ENCODE measurements around the gene CDH1. TPM values are rescaled to one million over a fixed set of nuclear protein-coding genes. Genes with fewer than 3 reads are reported as not detected.

The CDH1 gene
- total RNA-seq, 1 experiment from 2014 or later: 328 TPM

- Mint-ChIP-seq H3K27ac (ENCODE audit: unreplicated experiment) (peak overlapping the region; percentile 94), H3K4me3 (ENCODE audit: low read depth, unreplicated experiment) (peak overlapping the region; percentile 54), H3K36me3 (ENCODE audit: insufficient read depth, unreplicated experiment) (peaks cover 77% of the 10 kb centered on the region), H3K9me3 (ENCODE audit: low read depth, unreplicated experiment) (no peaks in the 10 kb centered on the region), H3K27me3 (ENCODE audit: unreplicated experiment) (no peaks in the 10 kb centered on the region), H3K4me1 (ENCODE audit: low read depth, unreplicated experiment) (peaks cover 81% of the 10 kb centered on the region)
- peak; percentile 95 for DNase-seq
- TF ChIP-seq CTCF (IDR thresholded peaks at IDR 0.05; ENCODE audit: unreplicated experiment): no peak
- BruUV-seq (replicated peaks): no TSS peak
- intact Hi-C loops (cut with micrococcal nuclease; ENCODE audit: unreplicated experiment): loop anchor here (1.0 to 2.0 kb wide), 3 partner anchors 16 to 48 kb away; no protein-coding TSS in a partner anchor
- CTCF ChIA-PET: interaction anchor here (0.9 to 2.3 kb wide), 4 partner anchors 11 to 37 kb away, joined by 3 to 18 read pairs (median 5); no protein-coding TSS in a partner anchor
These were observed 19.3 kb downstream of the CDH1 start for GRCh38 chr16:68756239-68756915.

- H3K27me3 Mint-ChIP-seq (ENCODE audit: unreplicated experiment): no peaks in the 10 kb centered on the region
- CTCF ChIA-PET: interaction anchor here (0.7 to 2.3 kb wide), 4 partner anchors 17 to 216 kb away, joined by 3 to 18 read pairs (median 4); no protein-coding TSS in a partner anchor
- peaks cover 75% of the 10 kb centered on the region for H3K36me3 Mint-ChIP-seq (ENCODE audit: insufficient read depth, unreplicated experiment)
- intact Hi-C loops (cut with micrococcal nuclease; ENCODE audit: unreplicated experiment): loop anchor here (2.0 kb wide), 1 partner anchor 17 kb away; no protein-coding TSS in a partner anchor
- no peak for TF ChIP-seq CTCF (IDR thresholded peaks at IDR 0.05; ENCODE audit: unreplicated experiment)
- H3K4me1 Mint-ChIP-seq (ENCODE audit: low read depth, unreplicated experiment): peaks cover 81% of the 10 kb centered on the region
- peak overlapping the region; percentile 94 for H3K27ac Mint-ChIP-seq (ENCODE audit: unreplicated experiment)
- H3K4me3 Mint-ChIP-seq (ENCODE audit: low read depth, unreplicated experiment): no peak overlapping the region
- no peak for DNase-seq
- no peaks in the 10 kb centered on the region for H3K9me3 Mint-ChIP-seq (ENCODE audit: low read depth, unreplicated experiment)
- BruUV-seq (replicated peaks): no TSS peak
These were observed 20.5 kb downstream of the CDH1 start for GRCh38 chr16:68757625-68757935.

GRCh38 chr16:68759062-68759461 lies 22.0 kb downstream of the CDH1 start:
- no peak for DNase-seq
- H3K9me3 Mint-ChIP-seq (ENCODE audit: low read depth, unreplicated experiment): no peaks in the 10 kb centered on the region
- no peak overlapping the region for H3K27ac Mint-ChIP-seq (ENCODE audit: unreplicated experiment)
- BruUV-seq (replicated peaks): no TSS peak
- intact Hi-C loops (cut with micrococcal nuclease; ENCODE audit: unreplicated experiment): no loop called here
- H3K4me1 Mint-ChIP-seq (ENCODE audit: low read depth, unreplicated experiment): peaks cover 70% of the 10 kb centered on the region
- peaks cover 81% of the 10 kb centered on the region for H3K36me3 Mint-ChIP-seq (ENCODE audit: insufficient read depth, unreplicated experiment)
- H3K27me3 Mint-ChIP-seq (ENCODE audit: unreplicated experiment): no peaks in the 10 kb centered on the region
- TF ChIP-seq CTCF (IDR thresholded peaks at IDR 0.05; ENCODE audit: unreplicated experiment): no peak
- CTCF ChIA-PET: no interaction called here
- no peak overlapping the region for H3K4me3 Mint-ChIP-seq (ENCODE audit: low read depth, unreplicated experiment)

- CTCF ChIA-PET: interaction anchor here (0.6 to 1.4 kb wide), 5 partner anchors 10 to 203 kb away, joined by 3 to 5 read pairs (median 3); no protein-coding TSS in a partner anchor
- intact Hi-C loops (cut with micrococcal nuclease; ENCODE audit: unreplicated experiment): no loop called here
- peaks cover 53% of the 10 kb centered on the region for H3K4me1 Mint-ChIP-seq (ENCODE audit: low read depth, unreplicated experiment)
- no TSS peak for BruUV-seq (replicated peaks)
- peaks cover 75% of the 10 kb centered on the region for H3K36me3 Mint-ChIP-seq (ENCODE audit: insufficient read depth, unreplicated experiment)
- H3K27ac Mint-ChIP-seq (ENCODE audit: unreplicated experiment): peak overlapping the region; percentile 87
- H3K4me3 Mint-ChIP-seq (ENCODE audit: low read depth, unreplicated experiment): peak overlapping the region; percentile 48
- peak; percentile 74 for DNase-seq
- H3K27me3 Mint-ChIP-seq (ENCODE audit: unreplicated experiment): no peaks in the 10 kb centered on the region
- TF ChIP-seq CTCF (IDR thresholded peaks at IDR 0.05; ENCODE audit: unreplicated experiment): no peak
- H3K9me3 Mint-ChIP-seq (ENCODE audit: low read depth, unreplicated experiment): no peaks in the 10 kb centered on the region
These were observed 23.7 kb downstream of the CDH1 start for GRCh38 chr16:68760671-68761275.
